HepG2 (cell line): ENCODE results near the gene DRC7. TPM values are rescaled to one million over a fixed set of nuclear protein-coding genes. Genes with fewer than 3 reads are reported as not detected.

Source experiments
- ATAC-seq: fragments of 200-7000 bp; cut with Tn5 transposase; 3 replicates; pipeline ENCODE4 v1.9.1; 2020; ENCODE audit warnings: mild to moderate bottlenecking, moderate library complexity
- BruUV-seq: library from RNA; stranded (reverse); fragments of 400-500 nt; replicated peaks from 2 replicates; lab custom pipeline; 2021; lab: Mats Ljungman, UMichigan
- CTCF ChIA-PET: fragments of 300-600 bp; formaldehyde crosslinking; extraction: SDS; loops from one replicate; lab custom pipeline; 2021; ENCODE audit warnings: low total read pairs, inconsistent platforms, low intra/inter-chr PET ratio; lab: Yijun Ruan, JAX
- POLR2A ChIA-PET: fragments of 350-600 bp; sonication (Branson Sonifier 250); formaldehyde crosslinking; loops from one replicate; lab custom pipeline; 2020; ENCODE audit warnings: antibody characterized with exemption, inconsistent platforms; lab: Yijun Ruan, JAX
- DNase-seq: peaks from one replicate; pipeline ENCODE4 v3.0.0-alpha.2; 2015; ENCODE audit warnings: low spot score
- FAIRE-seq: peaks from 3 replicates; lab custom pipeline; 2011; peaks lifted over from hg19 to GRCh38; lab: Jason Lieb, UNC
- H2AFZ ChIP-seq: one replicate; pipeline ENCODE4 v1.6.1; 2011; ENCODE audit warnings: low read length, inconsistent platforms
- H3K27ac ChIP-seq: fragments of 300-600 bp; 3 replicates; pipeline ENCODE4 v1.8.0; 2011; ENCODE audit warnings: mixed run types, mild to moderate bottlenecking, mixed read lengths, low read length, inconsistent platforms; ENCODE audit not compliant: insufficient read depth; ENCODE audit errors: extremely low read length
- H3K27me3 ChIP-seq, 2 experiments: fragments of 200-600 bp in 1 of 2; 2 replicates in 1 of 2; 3 replicates in 1 of 2; pipeline versions ENCODE4 v1.6.0 to v1.8.0; 2011; ENCODE audit warnings: low read length in 2 of 2, mild to moderate bottlenecking in 2 of 2, moderate library complexity in 2 of 2, inconsistent platforms in 1 of 2; ENCODE audit not compliant: insufficient read depth in 2 of 2, control insufficient read depth in 1 of 2
- H3K36me3 ChIP-seq, 2 experiments: fragments of 200-600 bp in 1 of 2; replicated peaks in 1 of 2; 2 replicates in 1 of 2; 3 replicates in 1 of 2; pipeline versions ENCODE4 v1.5.1 to v1.8.0; 2011; ENCODE audit warnings: low read length in 2 of 2, inconsistent platforms in 1 of 2; ENCODE audit not compliant: insufficient read depth in 2 of 2, control insufficient read depth in 1 of 2
- H3K4me1 ChIP-seq: 2 replicates; pipeline ENCODE4 v1.5.1; 2012; ENCODE audit warnings: low read length, inconsistent platforms; ENCODE audit not compliant: insufficient read depth
- H3K4me2 ChIP-seq: 2 replicates; pipeline ENCODE4 v1.6.0; 2011; ENCODE audit warnings: low read depth, low read length, inconsistent platforms
- H3K4me3 ChIP-seq, 3 experiments: fragments of 200-600 bp in 1 of 3; sonication (generic), shearing (Covaris generic) in 1 of 3; replicated peaks in 1 of 3; 2 replicates each; pipeline ENCODE4 v1.5.1; 2011 to 2016; ENCODE audit warnings: low read length in 3 of 3, inconsistent platforms in 2 of 3, low read depth in 2 of 3, mild to moderate bottlenecking in 2 of 3, control low read depth in 1 of 3, mixed read lengths in 1 of 3; ENCODE audit not compliant: insufficient read depth in 1 of 3
- H3K79me2 ChIP-seq: one replicate; pipeline ENCODE4 v1.6.1; 2011; ENCODE audit warnings: low read length, inconsistent platforms; ENCODE audit not compliant: insufficient read depth
- H3K9ac ChIP-seq: 2 replicates; pipeline ENCODE4 v1.6.0; 2011; ENCODE audit warnings: mild to moderate bottlenecking, low read depth, low read length, inconsistent platforms; ENCODE audit not compliant: insufficient read depth
- H3K9me3 ChIP-seq: 2 replicates; pipeline ENCODE4 v1.5.1; 2012; ENCODE audit warnings: mild to moderate bottlenecking, low read length
- H4K20me1 ChIP-seq: 2 replicates; pipeline ENCODE4 v1.6.0; 2011; ENCODE audit warnings: inconsistent platforms, mild to moderate bottlenecking, low read length, moderate library complexity; ENCODE audit not compliant: insufficient read depth
- IKZF4 ChIP-seq: sonication (generic); formaldehyde crosslinking; IDR thresholded peaks from 2 replicates; pipeline ENCODE4 v1.5.1; 2020; ENCODE audit warnings: borderline replicate concordance, mild to moderate bottlenecking, low read depth, missing genetic modification reagents; ENCODE audit errors: not compliant biosample characterization
- NR2F2 ChIP-seq: IDR thresholded peaks from 2 replicates; pipeline ENCODE4 v1.6.1; 2012; ENCODE audit warnings: low read depth, inconsistent platforms, borderline replicate concordance
- REPIN1 ChIP-seq: sonication (generic); formaldehyde crosslinking; IDR thresholded peaks from 2 replicates; pipeline ENCODE4 v1.8.0; 2022; ENCODE audit warnings: missing genetic modification reagents, low read depth, mild to moderate bottlenecking, borderline replicate concordance
- SNAI1 ChIP-seq: sonication (generic); formaldehyde crosslinking; IDR thresholded peaks from 2 replicates; pipeline ENCODE4 v1.5.0; 2020; ENCODE audit warnings: mild to moderate bottlenecking, missing genetic modification reagents, borderline replicate concordance
- SPEN ChIP-seq: sonication (generic); formaldehyde crosslinking; IDR thresholded peaks from 2 replicates; pipeline ENCODE4 v1.5.1; 2020; ENCODE audit warnings: low read depth, mild to moderate bottlenecking, missing genetic modification reagents
- SRSF9 ChIP-seq: fragments of 200-400 bp; formaldehyde crosslinking; IDR thresholded peaks from 2 replicates; pipeline ENCODE4 v1.6.1; 2018; ENCODE audit warnings: borderline replicate concordance, mild to moderate bottlenecking, low read depth, low read length; ENCODE audit not compliant: insufficient read depth, poor library complexity, severe bottlenecking
- ZNF121 ChIP-seq: sonication (generic); formaldehyde crosslinking; IDR thresholded peaks from 2 replicates; pipeline ENCODE4 v1.5.0; 2020; ENCODE audit warnings: mild to moderate bottlenecking, missing genetic modification reagents
- ZNF138 ChIP-seq: sonication (generic); formaldehyde crosslinking; IDR thresholded peaks from 2 replicates; pipeline ENCODE4 v1.5.0; 2020; ENCODE audit warnings: mild to moderate bottlenecking, low read depth, missing genetic modification reagents
- ZNF230 ChIP-seq: sonication (generic); formaldehyde crosslinking; IDR thresholded peaks from 2 replicates; pipeline ENCODE4 v1.4.0; 2020; ENCODE audit warnings: mild to moderate bottlenecking, missing genetic modification reagents
- ZNF260 ChIP-seq: sonication (generic); formaldehyde crosslinking; IDR thresholded peaks from 2 replicates; pipeline ENCODE4 v1.4.0; 2020; ENCODE audit warnings: missing genetic modification reagents, low read depth, mild to moderate bottlenecking, borderline replicate concordance
- ZNF263 ChIP-seq: sonication (generic); formaldehyde crosslinking; IDR thresholded peaks from 2 replicates; pipeline ENCODE4 v1.4.0; 2020; ENCODE audit warnings: missing genetic modification reagents
- ZNF430 ChIP-seq: sonication (generic); formaldehyde crosslinking; IDR thresholded peaks from 2 replicates; pipeline ENCODE4 v1.9.0; 2021; ENCODE audit warnings: mild to moderate bottlenecking, missing genetic modification reagents
- ZNF44 ChIP-seq: sonication (generic); formaldehyde crosslinking; IDR thresholded peaks from 2 replicates; pipeline ENCODE4 v1.5.1; 2020; ENCODE audit warnings: mild to moderate bottlenecking, missing genetic modification reagents
- ZNF496 ChIP-seq: sonication (generic); formaldehyde crosslinking; IDR thresholded peaks from 2 replicates; pipeline ENCODE4 v1.8.1; 2023; ENCODE audit warnings: mild to moderate bottlenecking, moderate library complexity, missing genetic modification reagents; ENCODE audit not compliant: insufficient replicate concordance
- ZNF670 ChIP-seq: sonication (generic); formaldehyde crosslinking; IDR thresholded peaks from 2 replicates; pipeline ENCODE4 v1.8.0; 2022; ENCODE audit warnings: mild to moderate bottlenecking, missing genetic modification reagents, borderline replicate concordance
- ZNF691 ChIP-seq: sonication (generic); formaldehyde crosslinking; IDR thresholded peaks from 2 replicates; pipeline ENCODE4 v1.4.0; 2020; ENCODE audit warnings: missing genetic modification reagents, low read depth, mild to moderate bottlenecking, borderline replicate concordance
- ZNF83 ChIP-seq: sonication (generic); formaldehyde crosslinking; IDR thresholded peaks from 2 replicates; pipeline ENCODE4 v1.4.0; 2020; ENCODE audit warnings: missing genetic modification reagents, mild to moderate bottlenecking, borderline replicate concordance
- WGBS: methylation state at CpG from one replicate; pipeline ENCODE4 v1.1.6; 2017; ENCODE audit warnings: low lambda C conversion rate; 5-methylcytosine and 5-hydroxymethylcytosine counted together
- in situ Hi-C: cut with HindIII; loops from 2 replicates; pipeline ENCODE4 v1.10.0; 2017; ENCODE audit warnings: low pct_unique_long_range_greater_than_20kb; ENCODE audit not compliant: extremely low pct_ligation_motif_present
- intact Hi-C: fragments of 100-400 bp; cut with micrococcal nuclease; formaldehyde crosslinking; loops from one replicate; pipeline ENCODE4 v1.10.0; 2022; ENCODE audit not compliant: unreplicated experiment
- polyA plus RNA-seq, 8 experiments: library from polyadenylated mRNA; depleted of rRNA in 3 of 8; stranded (reverse) in 7 of 8; unstranded in 1 of 8; fragments of >200 nt; fragmentation: Illumina TruSeq in 4 of 8; extraction: Trizol in 4 of 8; gene quantifications; 2 replicates each; pipeline versions ENCODE4 v1.2.1 to v1.2.3, GENCODE V29; 2011 to 2016; ENCODE audit warnings: low read depth in 4 of 8, missing spikeins in 1 of 8, mixed read lengths in 1 of 8; ENCODE audit not compliant: insufficient read depth in 1 of 8
- total RNA-seq, 5 experiments: library from RNA; depleted of rRNA; stranded (reverse); fragments of >200 nt; fragmentation: Illumina TruSeq; extraction: Trizol; gene quantifications; 2 replicates each; pipeline ENCODE4 v1.2.3, GENCODE V29; 2016; ENCODE audit warnings: low read depth in 1 of 5

The DRC7 gene
- total and polyA plus RNA-seq, 2 of the 13 experiments (the other 11 are each of a cell fraction or from before 2014, with no cell fraction given): 2.7 to 3.4 TPM

- ATAC-seq: no peak
- POLR2A ChIA-PET: interaction anchor here (2.4 kb wide), 1 partner anchor 29 kb away, joined by 8 read pairs; no protein-coding TSS in a partner anchor
- BruUV-seq: no TSS peak
- H2AFZ ChIP-seq: no peak overlapping the region
- FAIRE-seq: no peak
- no peaks in the 10 kb centered on the region for H4K20me1 ChIP-seq
- no peak overlapping the region for H3K4me2 ChIP-seq
- 59% methylated on average over 2 of the region's 2 CpGs for WGBS
- H3K79me2 ChIP-seq: no peaks in the 10 kb centered on the region
- H3K36me3 ChIP-seq: no peaks in the 10 kb centered on the region
- in situ Hi-C loops (no loop called here), intact Hi-C loops (loop anchor here (10.0 kb wide), 1 partner anchor 272 kb away; the partner anchor contains the start of genes USB1 and ZNF319)
- CTCF ChIA-PET: no interaction called here
- no peak overlapping the region for H3K27ac ChIP-seq
- H3K4me1 ChIP-seq: peaks cover 37% of the 10 kb centered on the region
- no peak for TF ChIP-seq ZNF83 (CRISPR knock-in tag)
- no peak for TF ChIP-seq ZNF496 (CRISPR knock-in tag)
- peak; percentile 96 for TF ChIP-seq ZNF430
- TF ChIP-seq ZNF263 (CRISPR knock-in tag): no peak
- no peak for TF ChIP-seq IKZF4 (CRISPR knock-in tag)
- no peaks in the 10 kb centered on the region; a peak in 1 of 5 replicates for H3K27me3 ChIP-seq
- H3K9ac ChIP-seq: no peak overlapping the region
- H3K9me3 ChIP-seq: no peaks in the 10 kb centered on the region
- DNase-seq: no peak
- H3K4me3 ChIP-seq: no peak overlapping the region
Observed at GRCh38 chr16:57732714-57733113, 38.1 kb downstream of the DRC7 start.

GRCh38 chr16:57734308-57734924 is 39.8 kb downstream of the DRC7 start:
- intact Hi-C loops (loop anchor here (10.0 kb wide), 1 partner anchor 270 kb away; the partner anchor contains the start of genes USB1 and ZNF319), in situ Hi-C loops (no loop called here)
- Histone ChIP-seq H3K27me3 (no peaks in the 10 kb centered on the region; a peak in 1 of 5 replicates), H3K9ac (peak overlapping the region; percentile 86), H3K4me1 (peaks cover 37% of the 10 kb centered on the region), H3K27ac (peak overlapping the region; percentile 81), H3K79me2 (no peaks in the 10 kb centered on the region), H2AFZ (no peak overlapping the region), H3K4me3 (peak overlapping the region; percentile 63 to 82 (median 64)), H4K20me1 (no peaks in the 10 kb centered on the region), H3K9me3 (no peaks in the 10 kb centered on the region), H3K36me3 (no peaks in the 10 kb centered on the region), H3K4me2 (peak overlapping the region; percentile 98)
- ChIA-PET POLR2A (interaction anchor here (0.6 to 3.7 kb wide), 25 partner anchors 8 to 362 kb away, joined by 3 to 41 read pairs (median 7); partner anchors contain the start of genes ADGRG1, ADGRG3, CIAPIN1 and COQ9), CTCF (interaction anchor here (0.7 kb wide), 1 partner anchor 136 kb away, joined by 3 read pairs; no protein-coding TSS in a partner anchor)
- 76% methylated on average over 12 of the region's 20 CpGs for WGBS
- no peak for ATAC-seq
- TSS peak; percentile 96 for BruUV-seq
- FAIRE-seq: peak; percentile 32
- DNase-seq: no peak
- TF ChIP-seq ZNF260 (CRISPR knock-in tag): no peak
- TF ChIP-seq ZNF44 (CRISPR knock-in tag): peak; percentile 26; the same call in 1 of the 2 replicates
- no peak for TF ChIP-seq ZNF691 (CRISPR knock-in tag)
- no peak for TF ChIP-seq REPIN1
- TF ChIP-seq ZNF121: no peak
- no peak for TF ChIP-seq ZNF138 (CRISPR knock-in tag)
- no peak for TF ChIP-seq ZNF230 (CRISPR knock-in tag)
- no peak for TF ChIP-seq SNAI1 (CRISPR knock-in tag)
- TF ChIP-seq NR2F2: no peak
- no peak for TF ChIP-seq SPEN (CRISPR knock-in tag)
- no peak for TF ChIP-seq SRSF9
- TF ChIP-seq ZNF670 (CRISPR knock-in tag): no peak
